Bronchus fibroblast of lung (primary cell): ENCODE data around the gene CLEC18B. TPM values are rescaled to one million over a fixed set of nuclear protein-coding genes. Genes with fewer than 3 reads are reported as not detected.

Experiments used
- total RNA-seq: library from RNA; depleted of rRNA; stranded (reverse); fragments of >200 nt; gene quantifications from 2 replicates; pipeline ENCODE4 v1.2.3, GENCODE V29; 2015

The CLEC18B gene
- not detected in 2 replicates for total RNA-seq

GRCh38 chr16:74420612-74421481 lies at the start of gene CLEC18B:
Gene CLEC18B, minus strand, starts transcription at chr16:74421478. Its CDS starts 208 bp downstream, at chr16:74421270.

Other genes starting within 250 kb of the CLEC18B start
- gene PSMD7, start 124.7 kb downstream of the CLEC18B start, total RNA-seq: 80.6 and 93.1 TPM in 2 replicates
- gene NPIPB15, start 45.2 kb downstream of the CLEC18B start, total RNA-seq: 0.34 and 0.59 TPM in 2 replicates
- 93.7 and 96.2 TPM in 2 replicates for gene GLG1, start 185.6 kb upstream of the CLEC18B start, total RNA-seq
- 28.7 and 31.2 TPM in 2 replicates for gene RFWD3, start 245.4 kb upstream of the CLEC18B start, total RNA-seq